ENCODE data around the gene FOXRED2.

- no peak for TF ChIP-seq EZH2 (IDR thresholded peaks at IDR 0.05; ENCODE audit: borderline replicate concordance, insufficient read depth, low read depth, low read length, poor library complexity, severe bottlenecking)
- no peak for TF ChIP-seq CTCF (IDR thresholded peaks at IDR 0.05)
Observed at GRCh38 chr22:36541831-36542411, 35.1 kb upstream of the FOXRED2 start.

All from B cell (primary cell).